Suprapubic skin (tissue), 4 donors: Measurements from ENCODE around the gene JPH2. TPM values are rescaled to one million over a fixed set of nuclear protein-coding genes. Genes with fewer than 3 reads are reported as not detected.
"Not testable (repeated sequence)": the region's sequence is repeated elsewhere in the genome, so short reads cannot be mapped to it uniquely, and the experiment has no call there.

Source experiments
- DNase-seq, 2 donors: peaks; one replicate each; pipeline ENCODE4 v3.0.0-alpha.2; 2019; ENCODE audit warnings: low spot score in 2 of 2
- H3K27ac ChIP-seq: fragments of 200-600 bp; sonication (generic); one replicate; pipeline ENCODE4 v1.5.1; 2019
- H3K27me3 ChIP-seq: fragments of 200-600 bp; sonication (generic); one replicate; pipeline ENCODE4 v1.5.1; 2019
- H3K36me3 ChIP-seq: fragments of 200-600 bp; sonication (generic); one replicate; pipeline ENCODE4 v1.5.1; 2019
- H3K4me1 ChIP-seq: fragments of 200-600 bp; sonication (generic); one replicate; pipeline ENCODE4 v1.5.1; 2019
- H3K4me3 ChIP-seq: fragments of 200-600 bp; sonication (generic); one replicate; pipeline ENCODE4 v1.5.1; 2019; ENCODE audit warnings: mild to moderate bottlenecking
- H3K9me3 ChIP-seq: fragments of 200-600 bp; sonication (generic); one replicate; pipeline ENCODE4 v1.5.1; 2019
- EP300 ChIP-seq: sonication (generic); formaldehyde crosslinking; IDR thresholded peaks from one replicate; pipeline ENCODE4 v1.6.1; 2017; ENCODE audit warnings: antibody characterized with exemption
- POLR2A ChIP-seq, 2 donors: fragments of 450-650 bp; IDR thresholded peaks; one replicate each; pipeline ENCODE4 v1.6.1; 2017; ENCODE audit warnings: antibody characterized with exemption in 2 of 2, mild to moderate bottlenecking in 2 of 2, moderate library complexity in 2 of 2
- POLR2AphosphoS5 ChIP-seq, 3 donors: sonication (generic); formaldehyde crosslinking; IDR thresholded peaks; one replicate each; pipeline ENCODE4 v1.6.1; 2017; ENCODE audit warnings: antibody characterized with exemption in 3 of 3
- WGBS: methylation state at CpG from one replicate; pipeline ENCODE4 v1.1.5; 2018; 5-methylcytosine and 5-hydroxymethylcytosine counted together
- total RNA-seq, 4 donors: library from RNA; depleted of rRNA; stranded (reverse); fragments of >200 nt; gene quantifications; one replicate each; pipeline ENCODE4 v1.1.0, GENCODE V29; 2016
- TF ChIP-seq, protein P1 (sequence below), 2 donors: fragments of 200-600 bp in 1 of 2; fragments of 450-650 bp in 1 of 2; sonication (generic) in 1 of 2; IDR thresholded peaks; one replicate each; pipeline ENCODE4 v1.5.1; 2016 to 2019; ENCODE audit warnings: antibody characterized with exemption in 2 of 2, mild to moderate bottlenecking in 1 of 2, moderate library complexity in 1 of 2

The JPH2 gene
- total RNA-seq, 4 donors from 2014 or later = 3.8 to 5.0 (median 4.5) TPM

DNA sequence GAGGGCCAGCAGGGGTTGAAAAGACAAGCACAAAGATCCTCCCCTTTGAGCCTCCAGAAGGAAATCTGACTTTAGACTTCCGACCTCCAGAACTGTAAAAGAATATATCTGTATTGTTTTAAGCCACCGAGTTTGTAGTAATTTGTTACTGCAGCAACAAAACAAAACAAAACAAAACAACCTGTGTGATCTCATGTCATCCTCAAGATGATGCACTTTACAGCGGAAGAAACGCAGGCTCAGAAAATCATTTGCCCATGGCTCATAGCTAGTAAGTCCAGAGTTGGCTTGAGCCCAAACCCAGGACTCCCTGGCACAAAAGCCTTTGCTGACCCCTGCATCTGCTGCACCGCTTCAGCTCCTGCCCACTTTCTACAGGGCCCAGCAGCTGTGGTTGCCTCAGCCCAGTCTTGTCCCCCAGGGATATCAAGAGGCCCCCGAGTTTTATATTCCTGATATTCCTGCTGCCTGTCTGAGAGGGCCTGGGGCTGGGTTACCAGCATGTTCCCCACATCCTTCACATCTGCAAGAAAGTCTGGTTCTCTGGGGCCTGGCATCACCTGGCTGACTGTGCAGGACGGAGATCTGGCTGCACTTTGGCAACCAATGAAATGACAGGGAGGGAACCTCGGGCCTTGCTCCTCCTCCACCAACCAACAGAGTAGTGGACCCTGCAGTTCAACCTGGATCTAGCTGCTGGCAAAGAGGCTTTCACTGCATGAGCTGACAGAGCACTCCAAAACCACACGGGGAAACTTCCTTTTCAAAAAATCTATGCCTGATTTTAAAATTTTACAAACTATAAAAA lies 56.9 kb downstream of the JPH2 start:
- Histone ChIP-seq H3K27me3 (peaks cover 4% of the 10 kb centered on the region), H3K36me3 (no peaks in the 10 kb centered on the region), H3K4me3 (no peak overlapping the region), H3K4me1 (no peaks in the 10 kb centered on the region), H3K9me3 (no peaks in the 10 kb centered on the region), H3K27ac (no peak overlapping the region)
- TF ChIP-seq POLR2AphosphoS5 (IDR thresholded peaks at IDR 0.05) = no peak
- no peak for TF ChIP-seq EP300
- TF ChIP-seq, protein P1, sequence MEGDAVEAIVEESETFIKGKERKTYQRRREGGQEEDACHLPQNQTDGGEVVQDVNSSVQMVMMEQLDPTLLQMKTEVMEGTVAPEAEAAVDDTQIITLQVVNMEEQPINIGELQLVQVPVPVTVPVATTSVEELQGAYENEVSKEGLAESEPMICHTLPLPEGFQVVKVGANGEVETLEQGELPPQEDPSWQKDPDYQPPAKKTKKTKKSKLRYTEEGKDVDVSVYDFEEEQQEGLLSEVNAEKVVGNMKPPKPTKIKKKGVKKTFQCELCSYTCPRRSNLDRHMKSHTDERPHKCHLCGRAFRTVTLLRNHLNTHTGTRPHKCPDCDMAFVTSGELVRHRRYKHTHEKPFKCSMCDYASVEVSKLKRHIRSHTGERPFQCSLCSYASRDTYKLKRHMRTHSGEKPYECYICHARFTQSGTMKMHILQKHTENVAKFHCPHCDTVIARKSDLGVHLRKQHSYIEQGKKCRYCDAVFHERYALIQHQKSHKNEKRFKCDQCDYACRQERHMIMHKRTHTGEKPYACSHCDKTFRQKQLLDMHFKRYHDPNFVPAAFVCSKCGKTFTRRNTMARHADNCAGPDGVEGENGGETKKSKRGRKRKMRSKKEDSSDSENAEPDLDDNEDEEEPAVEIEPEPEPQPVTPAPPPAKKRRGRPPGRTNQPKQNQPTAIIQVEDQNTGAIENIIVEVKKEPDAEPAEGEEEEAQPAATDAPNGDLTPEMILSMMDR (IDR thresholded peaks at IDR 0.05) = no peak
- TF ChIP-seq POLR2A (IDR thresholded peaks at IDR 0.05) = no peak
- WGBS = 52% methylated on average over 7 of the region's 9 CpGs
- peak in 1 of 2 donors; percentile 16 for DNase-seq

DNA sequence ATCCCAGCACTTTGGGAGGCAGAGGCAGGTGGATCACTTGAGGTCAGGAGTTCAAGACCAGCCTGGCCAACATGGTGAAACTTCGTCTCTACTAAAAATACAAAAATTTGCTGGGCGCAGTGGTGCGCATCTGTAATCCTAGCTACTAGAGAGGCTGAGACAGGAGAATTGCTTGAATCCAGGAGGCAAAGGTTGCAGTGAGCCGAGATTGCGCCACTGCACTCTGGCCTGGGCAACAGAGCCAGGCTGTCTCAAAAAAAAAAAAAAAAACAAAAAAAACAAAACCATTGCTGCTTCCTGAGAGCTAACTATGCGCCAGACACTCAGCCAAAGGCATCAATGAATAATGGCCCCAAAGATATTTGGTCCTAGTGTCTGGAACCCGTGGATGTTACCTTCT lies 57.7 kb downstream of the JPH2 start:
- H3K9me3 ChIP-seq, H3K36me3 ChIP-seq, DNase-seq, H3K27me3 ChIP-seq, H3K4me3 ChIP-seq, H3K4me1 ChIP-seq, H3K27ac ChIP-seq: not testable (repeated sequence)
- 87% methylated on average over 7 of the region's 7 CpGs for WGBS

GRCh38 chr20:44126445-44126844 lies 60.5 kb downstream of the JPH2 start:
- Histone ChIP-seq H3K4me3 (no peak overlapping the region), H3K36me3 (no peaks in the 10 kb centered on the region), H3K9me3 (no peaks in the 10 kb centered on the region), H3K27me3 (peaks cover 21% of the 10 kb centered on the region), H3K27ac (no peak overlapping the region), H3K4me1 (no peaks in the 10 kb centered on the region)
- WGBS = 88% methylated on average over 1 of the region's 3 CpGs
- TF ChIP-seq EP300 (no peak), POLR2A (IDR thresholded peaks at IDR 0.05) (no peak), POLR2AphosphoS5 (IDR thresholded peaks at IDR 0.05) (no peak)
- TF ChIP-seq, protein P1 (IDR thresholded peaks at IDR 0.05) = no peak
- no peak for DNase-seq

DNA sequence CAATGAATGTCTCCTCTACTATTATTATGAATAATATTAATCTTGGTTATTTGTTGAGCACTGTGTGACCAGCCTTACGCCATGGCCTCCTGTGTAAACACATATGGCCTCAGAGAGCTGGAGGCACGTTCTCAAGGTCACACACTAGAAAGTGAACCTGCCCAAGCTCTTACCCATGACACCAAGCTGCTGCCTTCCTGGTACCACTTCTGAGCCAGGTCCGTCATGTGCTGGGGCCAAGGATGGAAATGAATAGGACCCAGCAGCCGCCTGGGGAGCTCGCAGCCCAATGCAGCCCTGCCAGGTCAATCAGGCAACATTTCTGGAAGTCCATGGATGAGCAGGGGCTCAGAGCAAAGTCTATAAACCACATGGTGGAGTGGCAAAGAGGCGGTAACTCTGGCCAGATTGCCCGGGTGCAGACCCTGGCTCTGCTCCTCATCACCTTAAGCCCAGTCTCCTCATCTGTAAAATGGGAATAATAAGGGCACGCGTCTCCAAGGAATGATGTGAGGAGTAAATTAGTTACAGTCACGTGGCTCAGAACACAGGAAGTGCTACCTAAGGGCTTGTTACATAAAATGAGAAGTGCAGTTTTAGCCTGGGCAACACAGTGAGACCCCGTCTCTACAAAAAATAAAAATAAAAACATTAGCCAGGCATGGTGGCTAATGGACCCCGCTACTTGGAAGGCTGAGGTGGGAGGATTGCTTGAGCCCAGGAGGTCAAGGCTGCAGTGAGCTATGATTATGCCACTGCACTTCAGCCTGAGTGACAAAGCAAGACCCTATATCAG lies 61.5 kb downstream of the JPH2 start:
- Histone ChIP-seq H3K4me3 (no peak overlapping the region), H3K27ac (no peak overlapping the region), H3K27me3 (peaks cover 21% of the 10 kb centered on the region), H3K9me3 (no peaks in the 10 kb centered on the region), H3K4me1 (no peaks in the 10 kb centered on the region), H3K36me3 (no peaks in the 10 kb centered on the region)
- TF ChIP-seq POLR2AphosphoS5 (IDR thresholded peaks at IDR 0.05) = no peak
- TF ChIP-seq, protein P1 (IDR thresholded peaks at IDR 0.05) = no peak
- no peak for TF ChIP-seq POLR2A (IDR thresholded peaks at IDR 0.05)
- no peak for TF ChIP-seq EP300
- WGBS = 76% methylated on average over 12 of the region's 12 CpGs
- no peak for DNase-seq

DNA sequence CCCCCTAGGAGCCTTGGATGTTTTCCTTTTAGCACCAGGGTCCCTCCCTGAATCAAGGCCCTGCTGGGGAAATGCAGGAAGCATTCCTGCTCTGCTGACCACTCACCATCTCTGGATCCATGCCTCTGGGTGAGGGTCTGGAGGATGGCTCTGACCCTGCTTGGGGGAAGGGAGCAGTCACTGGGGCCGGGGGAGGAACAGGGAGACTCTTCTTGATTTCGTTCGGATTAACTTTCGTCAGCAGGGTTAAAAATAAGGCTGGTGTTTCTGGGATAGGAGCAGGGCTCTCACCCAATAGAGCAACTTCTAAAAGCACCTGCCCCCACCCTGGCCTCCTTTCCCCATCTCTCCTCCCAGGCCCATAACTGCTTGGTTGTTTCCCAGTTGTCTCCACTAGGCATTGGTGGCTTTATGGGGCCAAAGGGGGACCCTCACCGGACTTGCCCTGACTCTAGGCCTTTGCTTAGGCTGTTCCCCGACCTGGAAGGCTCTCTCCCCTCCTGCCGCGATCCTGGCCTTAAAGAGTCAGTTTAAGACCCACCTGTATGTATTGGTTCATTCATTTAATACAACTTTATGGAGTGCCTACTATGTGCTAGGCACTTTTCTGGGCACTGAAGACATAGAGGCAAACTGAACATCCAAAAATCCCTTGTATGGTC lies 63.0 kb downstream of the JPH2 start:
- H3K4me1 ChIP-seq = no peaks in the 10 kb centered on the region
- 95% methylated on average over 8 of the region's 8 CpGs for WGBS
- DNase-seq = no peak
- H3K36me3 ChIP-seq = no peaks in the 10 kb centered on the region
- peaks cover 21% of the 10 kb centered on the region for H3K27me3 ChIP-seq
- TF ChIP-seq, protein P1 (IDR thresholded peaks at IDR 0.05) = no peak
- TF ChIP-seq POLR2A (IDR thresholded peaks at IDR 0.05) (no peak), EP300 (no peak), POLR2AphosphoS5 (IDR thresholded peaks at IDR 0.05) (no peak)
- no peak overlapping the region for H3K27ac ChIP-seq
- no peaks in the 10 kb centered on the region for H3K9me3 ChIP-seq
- H3K4me3 ChIP-seq = no peak overlapping the region
